Hematopoietic multipotent progenitor cell treated with erythropoietin and hydrocortisone succinate and interleukin-3 and kit ligand, for 6 days (in vitro differentiated cells): ENCODE data around the gene XYLB.

Source experiments
- DNase-seq: peaks from one replicate; pipeline ENCODE4 v3.0.0-alpha.2; 2015

Gene XYLB

GRCh38 chr3:38457111-38458003 lies 110.8 kb downstream of the XYLB start:
- DNase-seq = no peak

GRCh38 chr3:38458796-38459498 lies 112.4 kb downstream of the XYLB start:
- DNase-seq = no peak

GRCh38 chr3:38459499-38460048 lies 113.0 kb downstream of the XYLB start:
- DNase-seq = no peak

GRCh38 chr3:38460377-38461270 lies 114.0 kb downstream of the XYLB start:
- no peak for DNase-seq
